Hepatocyte (in vitro differentiated cells): Measurements from ENCODE around the gene OR5K2. TPM values are rescaled to one million over a fixed set of nuclear protein-coding genes. Genes with fewer than 3 reads are reported as not detected.

Experiments
- DNase-seq: peaks from one replicate; pipeline ENCODE4 v3.0.0-alpha.2; 2016; ENCODE audit warnings: low spot score
- H2AFZ ChIP-seq: fragments of 200-600 bp; sonication (generic); 2 replicates; pipeline ENCODE4 v1.6.0; 2016; ENCODE audit warnings: antibody characterized with exemption, mild to moderate bottlenecking
- H3K27ac ChIP-seq: fragments of 200-600 bp; sonication (generic); 2 replicates; pipeline ENCODE4 v1.5.1; 2016; ENCODE audit warnings: mild to moderate bottlenecking
- H3K27me3 ChIP-seq: fragments of 200-600 bp; sonication (generic); 2 replicates; pipeline ENCODE4 v1.6.1; 2016
- H3K36me3 ChIP-seq: fragments of 200-600 bp; sonication (generic); replicated peaks from 2 replicates; pipeline ENCODE4 v1.5.1; 2016; ENCODE audit warnings: low read depth; ENCODE audit not compliant: insufficient read depth
- H3K4me1 ChIP-seq: fragments of 200-600 bp; sonication (generic); 2 replicates; pipeline ENCODE4 v1.5.1; 2016; ENCODE audit warnings: mild to moderate bottlenecking, moderate library complexity; ENCODE audit not compliant: insufficient read depth
- H3K4me2 ChIP-seq: fragments of 200-600 bp; sonication (generic); 2 replicates; pipeline ENCODE4 v1.6.0; 2016
- H3K4me3 ChIP-seq: fragments of 200-600 bp; sonication (generic); 2 replicates; pipeline ENCODE4 v1.5.1; 2016; ENCODE audit warnings: mild to moderate bottlenecking
- H3K79me2 ChIP-seq: fragments of 200-600 bp; sonication (generic); 2 replicates; pipeline ENCODE4 v1.6.0; 2017; ENCODE audit warnings: mild to moderate bottlenecking
- H3K9me2 ChIP-seq: fragments of 200-600 bp; sonication (generic); replicated peaks from 2 replicates; pipeline ENCODE4 v1.6.0; 2017; ENCODE audit warnings: mild to moderate bottlenecking; ENCODE audit not compliant: insufficient read depth
- H3K9me3 ChIP-seq: fragments of 200-600 bp; sonication (generic); 2 replicates; pipeline ENCODE4 v1.5.1; 2016; ENCODE audit warnings: low read depth, mild to moderate bottlenecking
- H4K20me1 ChIP-seq: fragments of 200-600 bp; sonication (generic); 2 replicates; pipeline ENCODE4 v1.6.0; 2016; ENCODE audit warnings: mild to moderate bottlenecking; ENCODE audit not compliant: insufficient read depth, poor library complexity, severe bottlenecking
- EZH2 ChIP-seq: fragments of 200-600 bp; sonication (generic); IDR thresholded peaks from 2 replicates; pipeline ENCODE4 v1.6.1; 2016; ENCODE audit warnings: antibody characterized with exemption, mild to moderate bottlenecking, borderline replicate concordance
- EZH2phosphoT487 ChIP-seq: fragments of 200-600 bp; sonication (generic); IDR thresholded peaks from one replicate; pipeline ENCODE4 v1.6.1; 2018; ENCODE audit warnings: antibody characterized with exemption, mild to moderate bottlenecking, low read depth, moderate library complexity; ENCODE audit not compliant: unreplicated experiment, severe bottlenecking
- whole genome bisulfite sequencing: methylation state at CpG from one replicate; pipeline ENCODE4 v1.1.6; 2016; ENCODE audit warnings: low lambda C conversion rate; ENCODE audit errors: missing lambda C conversion rate; 5-methylcytosine and 5-hydroxymethylcytosine counted together
- polyA plus RNA-seq: library from polyadenylated mRNA; unstranded; fragments of >200 nt; fragmentation: Nextera tagmentation; extraction: Ambion mirVana; gene quantifications from 2 replicates; pipeline ENCODE4 v1.2.1, GENCODE V29; 2016
- total RNA-seq: library from RNA; depleted of rRNA; stranded (reverse); fragments of >200 nt; gene quantifications from 2 replicates; pipeline ENCODE4 v1.2.3, GENCODE V29; 2014
- TF ChIP-seq, protein P1 (sequence below): fragments of 200-600 bp; sonication (generic); IDR thresholded peaks from 2 replicates; pipeline ENCODE4 v1.5.1; 2016; ENCODE audit warnings: antibody characterized with exemption, mild to moderate bottlenecking; ENCODE audit not compliant: poor library complexity

Gene OR5K2
- total and polyA plus RNA-seq, 2 experiments from 2014 or later: not detected

DNA sequence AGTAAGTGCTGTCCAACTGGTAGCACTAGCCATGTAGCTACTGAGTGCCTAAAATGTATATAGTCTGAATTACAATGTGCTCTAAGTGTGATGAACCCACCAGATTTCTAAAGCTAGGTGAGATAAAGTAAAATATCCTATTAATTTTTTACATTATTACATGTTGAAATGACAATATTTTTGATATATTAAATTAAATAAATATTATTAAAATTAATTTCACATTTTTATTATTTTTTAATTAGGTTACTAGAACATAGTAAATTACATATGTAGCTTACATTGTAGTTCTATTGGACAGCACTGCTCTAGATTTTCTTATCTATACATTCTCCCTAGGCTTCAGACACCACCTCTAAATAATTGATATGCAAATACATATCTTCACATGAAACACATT lies 43.7 kb upstream of the OR5K2 start:
- Histone ChIP-seq H3K9me3 (no peaks in the 10 kb centered on the region), H3K79me2 (no peaks in the 10 kb centered on the region), H4K20me1 (no peaks in the 10 kb centered on the region), H3K4me1 (no peaks in the 10 kb centered on the region), H2AFZ (no peak overlapping the region), H3K36me3 (no peaks in the 10 kb centered on the region), H3K4me3 (no peak overlapping the region), H3K27ac (no peak overlapping the region), H3K9me2 (no peaks in the 10 kb centered on the region), H3K27me3 (no peaks in the 10 kb centered on the region), H3K4me2 (no peak overlapping the region)
- TF ChIP-seq EZH2phosphoT487: no peak
- TF ChIP-seq, protein P1, sequence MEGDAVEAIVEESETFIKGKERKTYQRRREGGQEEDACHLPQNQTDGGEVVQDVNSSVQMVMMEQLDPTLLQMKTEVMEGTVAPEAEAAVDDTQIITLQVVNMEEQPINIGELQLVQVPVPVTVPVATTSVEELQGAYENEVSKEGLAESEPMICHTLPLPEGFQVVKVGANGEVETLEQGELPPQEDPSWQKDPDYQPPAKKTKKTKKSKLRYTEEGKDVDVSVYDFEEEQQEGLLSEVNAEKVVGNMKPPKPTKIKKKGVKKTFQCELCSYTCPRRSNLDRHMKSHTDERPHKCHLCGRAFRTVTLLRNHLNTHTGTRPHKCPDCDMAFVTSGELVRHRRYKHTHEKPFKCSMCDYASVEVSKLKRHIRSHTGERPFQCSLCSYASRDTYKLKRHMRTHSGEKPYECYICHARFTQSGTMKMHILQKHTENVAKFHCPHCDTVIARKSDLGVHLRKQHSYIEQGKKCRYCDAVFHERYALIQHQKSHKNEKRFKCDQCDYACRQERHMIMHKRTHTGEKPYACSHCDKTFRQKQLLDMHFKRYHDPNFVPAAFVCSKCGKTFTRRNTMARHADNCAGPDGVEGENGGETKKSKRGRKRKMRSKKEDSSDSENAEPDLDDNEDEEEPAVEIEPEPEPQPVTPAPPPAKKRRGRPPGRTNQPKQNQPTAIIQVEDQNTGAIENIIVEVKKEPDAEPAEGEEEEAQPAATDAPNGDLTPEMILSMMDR: no peak
- TF ChIP-seq EZH2: no peak
- DNase-seq: no peak

DNA sequence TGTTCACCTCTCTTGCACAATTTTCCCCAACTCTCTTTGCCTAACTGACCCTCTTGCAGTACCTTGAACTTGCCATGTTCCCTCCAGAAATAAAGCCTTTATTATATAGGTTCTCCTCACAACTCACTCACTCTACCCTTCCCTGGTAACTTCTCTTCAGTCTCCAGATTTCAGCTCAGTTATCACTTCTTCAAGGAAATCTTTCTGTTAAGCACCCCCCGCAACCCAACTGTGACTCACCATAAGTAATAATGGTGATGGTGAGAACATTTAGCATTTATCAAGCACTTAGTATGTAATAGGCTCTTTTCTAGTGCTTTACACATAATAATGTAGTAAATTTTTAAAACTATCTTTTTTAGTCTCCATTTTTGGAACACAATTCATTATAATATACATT lies 42.6 kb upstream of the OR5K2 start:
- no peak overlapping the region for H3K4me2 ChIP-seq
- no peak overlapping the region for H3K27ac ChIP-seq
- H3K9me2 ChIP-seq: no peaks in the 10 kb centered on the region
- no peaks in the 10 kb centered on the region for H3K79me2 ChIP-seq
- H4K20me1 ChIP-seq: no peaks in the 10 kb centered on the region
- H3K9me3 ChIP-seq: no peaks in the 10 kb centered on the region
- H3K36me3 ChIP-seq: no peaks in the 10 kb centered on the region
- no peak for DNase-seq
- TF ChIP-seq, protein P1: no peak
- no peak for TF ChIP-seq EZH2phosphoT487
- no peak for TF ChIP-seq EZH2
- H3K27me3 ChIP-seq: no peaks in the 10 kb centered on the region
- no peak overlapping the region for H2AFZ ChIP-seq
- H3K4me1 ChIP-seq: no peaks in the 10 kb centered on the region
- H3K4me3 ChIP-seq: no peak overlapping the region
- 86% methylated on average over 1 of the region's 1 CpG for WGBS

DNA sequence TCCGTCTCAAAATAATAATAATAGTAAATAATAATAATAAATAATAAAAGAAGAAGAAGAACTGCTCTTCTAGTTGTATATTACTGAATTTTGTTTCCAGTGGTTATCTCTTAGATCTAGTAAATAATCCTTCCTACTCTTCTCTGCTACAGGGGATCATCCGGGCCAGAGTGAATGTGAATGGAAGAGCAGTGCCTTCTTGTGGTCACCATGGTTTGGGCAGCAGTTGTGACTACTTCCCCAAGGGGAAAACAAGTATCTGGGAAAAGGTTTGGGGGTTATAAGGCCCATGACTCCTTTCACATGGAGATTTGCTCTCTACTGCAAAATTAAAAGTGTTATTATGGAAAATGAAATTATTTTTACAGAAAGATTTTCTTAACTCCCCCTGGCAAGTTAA lies 39.9 kb upstream of the OR5K2 start:
- WGBS: 93% methylated on average over 2 of the region's 2 CpGs
- TF ChIP-seq, protein P1: no peak
- no peak for TF ChIP-seq EZH2phosphoT487
- no peak for TF ChIP-seq EZH2

DNA sequence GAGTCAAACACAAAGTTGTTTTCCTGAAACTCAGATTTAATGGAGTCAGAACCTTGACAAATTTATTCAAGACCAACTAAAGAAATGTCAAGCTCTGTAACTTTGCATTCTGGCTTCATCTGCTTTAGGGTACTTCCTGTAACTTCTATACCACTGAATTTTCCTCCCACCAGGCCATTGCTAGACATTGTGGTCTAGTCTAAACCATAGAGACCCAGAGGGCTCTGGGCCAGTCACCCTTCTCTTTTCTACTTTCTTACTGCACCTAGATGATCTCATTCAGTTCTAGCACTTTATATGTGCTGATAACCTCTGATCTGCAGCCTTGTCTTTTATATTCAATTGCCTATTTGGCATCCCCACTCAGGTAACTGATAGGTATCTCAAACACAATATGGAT lies 37.3 kb upstream of the OR5K2 start:
- Histone ChIP-seq H3K4me3 (no peak overlapping the region), H3K4me2 (no peak overlapping the region), H4K20me1 (no peaks in the 10 kb centered on the region), H2AFZ (no peak overlapping the region), H3K27me3 (no peaks in the 10 kb centered on the region), H3K4me1 (no peaks in the 10 kb centered on the region), H3K79me2 (no peaks in the 10 kb centered on the region), H3K27ac (no peak overlapping the region), H3K9me2 (no peaks in the 10 kb centered on the region), H3K9me3 (no peaks in the 10 kb centered on the region), H3K36me3 (no peaks in the 10 kb centered on the region)
- no peak for TF ChIP-seq EZH2phosphoT487
- TF ChIP-seq, protein P1: no peak
- no peak for TF ChIP-seq EZH2
- DNase-seq: no peak

More for the DNA sequence above, 39.9 kb upstream of the OR5K2 start:
- H3K79me2 ChIP-seq: no peaks in the 10 kb centered on the region
- H3K27ac ChIP-seq: no peak overlapping the region
- DNase-seq: no peak
- no peak overlapping the region for H3K4me2 ChIP-seq
- no peaks in the 10 kb centered on the region for H3K9me3 ChIP-seq
- no peak overlapping the region for H2AFZ ChIP-seq
- no peak overlapping the region for H3K4me3 ChIP-seq
- no peaks in the 10 kb centered on the region for H3K4me1 ChIP-seq
- no peaks in the 10 kb centered on the region for H3K36me3 ChIP-seq
- H3K9me2 ChIP-seq: no peaks in the 10 kb centered on the region
- H3K27me3 ChIP-seq: no peaks in the 10 kb centered on the region
- no peaks in the 10 kb centered on the region for H4K20me1 ChIP-seq
